ENCODE data around the gene PTPRD. TPM values are rescaled to one million over a fixed set of nuclear protein-coding genes. Genes with fewer than 3 reads are reported as not detected.

The PTPRD gene
- total RNA-seq, 1 donor from 2014 or later, result 1.8 TPM

- no peak for DNase-seq (ENCODE audit: low read depth in 2 of 2)
Observed at GRCh38 chr9:8844549-8844948, 1768.3 kb downstream of the PTPRD start.

DNA sequence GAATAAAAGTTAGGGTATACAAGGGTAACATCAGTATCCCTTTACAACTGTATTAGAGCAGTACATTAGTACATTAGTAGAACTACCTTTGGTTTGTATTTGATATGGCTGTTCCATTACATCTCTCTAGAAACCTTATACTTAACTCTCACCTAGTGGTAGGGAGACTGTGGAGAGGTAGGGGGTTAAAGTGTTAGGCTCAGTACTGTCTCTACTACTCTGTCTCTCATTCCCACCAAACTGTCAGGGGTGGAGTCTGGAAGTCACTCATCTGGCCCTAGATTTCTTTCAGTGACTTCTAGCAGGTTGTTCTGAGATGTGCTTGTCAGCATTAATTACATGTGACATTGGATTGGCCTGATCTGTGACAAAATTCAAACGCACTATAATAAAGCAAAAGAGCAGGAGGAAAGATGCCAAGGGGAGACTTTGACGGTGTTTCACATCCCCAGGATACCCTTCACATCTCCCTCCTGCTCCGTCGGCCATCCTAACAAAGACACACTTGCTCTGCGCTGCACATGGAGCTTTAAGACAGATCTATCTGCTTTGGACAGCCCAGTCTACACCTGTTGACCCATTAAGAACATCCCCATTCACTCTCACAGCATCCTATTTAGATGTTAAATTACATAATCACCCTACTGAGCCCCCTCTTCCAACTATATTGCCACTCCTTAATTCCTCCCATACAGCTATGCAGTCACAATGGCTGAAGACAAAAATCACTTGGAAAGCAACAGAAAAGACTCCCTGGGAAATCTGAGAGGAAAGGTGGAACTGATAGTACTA lies 1770.2 kb downstream of the PTPRD start:
- no peak for DNase-seq (ENCODE audit: low read depth in 2 of 2)

DNA sequence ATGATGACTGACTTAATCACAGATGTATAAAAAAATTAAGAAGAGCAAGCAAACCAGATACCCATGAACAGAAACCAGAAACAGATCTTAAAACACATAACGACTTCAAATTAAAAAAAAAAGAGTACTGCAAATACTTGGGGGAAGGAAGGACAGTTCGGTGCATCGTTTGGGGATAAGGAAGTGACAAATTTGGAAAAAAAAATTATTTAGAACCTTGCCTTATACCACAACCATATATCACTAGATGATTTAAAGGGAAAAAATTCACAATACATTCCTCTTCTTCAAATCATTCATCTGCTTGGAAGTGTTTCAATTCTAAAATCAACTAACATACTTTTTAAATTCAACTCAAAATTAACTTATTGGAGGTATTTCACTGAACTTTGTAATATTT lies 1774.7 kb downstream of the PTPRD start:
- no peak for DNase-seq (ENCODE audit: low read depth in 2 of 2)

GRCh38 chr9:8835291-8835690 lies 1777.5 kb downstream of the PTPRD start:
- no peak for DNase-seq (ENCODE audit: low read depth in 2 of 2)

DNA sequence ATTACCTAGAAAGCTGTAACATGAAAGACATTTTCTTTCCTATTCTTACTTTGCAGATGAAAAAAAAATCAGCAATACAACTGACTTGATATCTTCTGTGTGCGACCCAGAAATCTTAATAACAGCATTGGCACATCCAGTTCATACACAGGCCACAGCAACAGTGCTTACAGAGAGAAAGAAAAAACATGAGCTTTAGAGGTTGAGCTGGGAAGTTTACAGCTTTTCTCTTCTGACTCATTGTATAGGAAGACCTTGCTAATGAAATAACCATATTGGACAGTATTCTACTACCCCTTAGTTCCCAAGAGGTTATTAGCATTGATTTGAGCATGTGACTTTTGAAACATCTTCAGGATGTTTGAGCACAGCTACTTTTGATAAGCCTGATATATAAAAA lies 1779.8 kb downstream of the PTPRD start:
- DNase-seq (ENCODE audit: low read depth in 2 of 2), result no peak

DNA sequence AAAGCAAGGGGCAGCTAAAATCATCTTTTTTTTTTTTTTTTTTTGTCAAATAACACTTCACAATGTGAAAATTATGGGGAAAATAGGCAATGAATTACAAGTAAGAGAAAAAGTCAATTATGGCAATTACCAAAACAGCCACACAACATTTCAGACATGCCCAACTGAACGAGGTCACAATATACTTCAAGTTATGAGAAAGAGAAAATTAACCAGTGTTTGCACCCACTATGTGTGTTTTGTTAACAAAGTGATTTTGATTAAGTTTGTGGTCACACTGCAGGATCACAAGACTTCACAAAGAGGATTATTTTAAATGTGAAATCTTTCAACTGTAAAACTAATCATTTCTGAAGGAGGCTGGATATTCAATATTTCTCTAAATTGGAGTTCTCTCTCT lies 1780.4 kb downstream of the PTPRD start:
- no peak for DNase-seq (ENCODE audit: low read depth in 2 of 2)

- no peak for DNase-seq (ENCODE audit: low read depth in 2 of 2)
Observed at GRCh38 chr9:8831568-8831967, 1781.2 kb downstream of the PTPRD start.

- no peak for DNase-seq (ENCODE audit: low read depth in 2 of 2)
Observed at GRCh38 chr9:8826281-8826680, 1786.5 kb downstream of the PTPRD start.

- no peak for DNase-seq (ENCODE audit: low read depth in 2 of 2)
Observed at GRCh38 chr9:8825585-8826147, 1787.1 kb downstream of the PTPRD start.

- no peak for DNase-seq (ENCODE audit: low read depth in 2 of 2)
Observed at GRCh38 chr9:8823131-8823895, 1789.5 kb downstream of the PTPRD start.

GRCh38 chr9:8822667-8823025 lies 1790.2 kb downstream of the PTPRD start:
- no peak for DNase-seq (ENCODE audit: low read depth in 2 of 2)

GRCh38 chr9:8821910-8822666 lies 1790.7 kb downstream of the PTPRD start:
- no peak for DNase-seq (ENCODE audit: low read depth in 2 of 2)

DNA sequence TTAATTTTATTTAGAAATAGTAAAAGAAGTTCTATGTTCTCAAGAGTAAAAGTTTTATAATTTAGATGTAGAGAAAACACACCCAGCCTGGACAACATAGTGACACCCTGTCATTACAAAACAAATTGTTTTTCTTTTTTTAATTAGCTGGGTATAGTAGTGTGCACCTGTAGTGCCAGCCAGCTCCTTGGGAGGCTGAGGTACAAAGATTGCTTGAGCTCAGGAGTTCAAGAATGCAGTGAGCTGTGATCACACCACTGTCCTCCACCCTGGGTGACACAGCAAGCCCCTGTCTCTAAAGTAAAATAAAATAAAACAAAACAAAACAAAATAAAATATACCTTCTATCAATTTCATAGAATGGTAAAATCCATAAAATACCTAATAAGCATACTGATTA lies 1795.5 kb downstream of the PTPRD start:
- DNase-seq (ENCODE audit: low read depth in 2 of 2), result no peak

- peak in 1 of 2 donors; percentile 10 for DNase-seq (ENCODE audit: low read depth in 2 of 2)
Observed at GRCh38 chr9:8816361-8816760, 1796.4 kb downstream of the PTPRD start.

DNA sequence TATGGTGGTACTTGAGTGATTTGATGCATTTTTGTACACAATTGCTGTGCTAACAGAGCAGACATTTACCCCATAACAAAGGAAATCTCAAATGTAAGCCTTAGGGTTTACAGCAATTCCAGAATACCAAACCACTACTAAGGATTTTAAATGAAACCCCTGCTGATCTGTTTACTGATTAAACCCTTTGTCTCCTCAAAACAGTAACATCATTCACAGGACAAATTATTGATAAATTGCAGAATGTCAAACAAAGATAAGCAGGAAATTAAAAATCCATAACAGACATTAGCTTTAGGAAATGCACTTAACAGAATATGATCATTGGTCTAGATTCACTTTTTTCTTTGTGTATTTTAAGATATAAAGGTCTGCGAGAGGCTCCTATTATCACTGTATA lies 1796.9 kb downstream of the PTPRD start:
- DNase-seq (ENCODE audit: low read depth in 2 of 2), result no peak

GRCh38 chr9:8815219-8815618 lies 1797.6 kb downstream of the PTPRD start:
- no peak for DNase-seq (ENCODE audit: low read depth in 2 of 2)

- no peak for DNase-seq (ENCODE audit: low read depth in 2 of 2)
Observed at GRCh38 chr9:8812888-8813287, 1799.9 kb downstream of the PTPRD start.

- no peak for DNase-seq (ENCODE audit: low read depth in 2 of 2)
Observed at GRCh38 chr9:8809741-8810140, 1803.1 kb downstream of the PTPRD start.

DNA sequence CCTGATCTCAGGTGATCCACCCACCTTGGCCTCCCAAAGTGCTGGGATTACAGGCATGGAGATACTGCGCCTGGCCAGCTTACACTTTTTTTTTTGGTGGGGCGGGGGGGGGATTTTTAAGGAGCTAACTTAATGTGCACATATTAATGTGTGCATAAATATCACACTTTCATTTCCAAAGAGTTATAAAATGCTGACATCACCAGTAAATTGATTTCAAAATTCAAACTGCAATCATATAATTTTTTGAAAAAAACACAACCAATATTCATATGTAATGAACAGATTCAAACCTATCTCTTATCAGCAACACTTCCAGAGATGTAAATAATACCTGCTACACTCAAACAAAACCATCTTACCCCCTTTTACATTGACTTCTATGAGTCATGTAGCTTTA lies 1806.7 kb downstream of the PTPRD start:
- no peak for DNase-seq (ENCODE audit: low read depth in 2 of 2)

- DNase-seq (ENCODE audit: low read depth in 2 of 2), result no peak
Observed at GRCh38 chr9:8804613-8805012, 1808.2 kb downstream of the PTPRD start.

DNA sequence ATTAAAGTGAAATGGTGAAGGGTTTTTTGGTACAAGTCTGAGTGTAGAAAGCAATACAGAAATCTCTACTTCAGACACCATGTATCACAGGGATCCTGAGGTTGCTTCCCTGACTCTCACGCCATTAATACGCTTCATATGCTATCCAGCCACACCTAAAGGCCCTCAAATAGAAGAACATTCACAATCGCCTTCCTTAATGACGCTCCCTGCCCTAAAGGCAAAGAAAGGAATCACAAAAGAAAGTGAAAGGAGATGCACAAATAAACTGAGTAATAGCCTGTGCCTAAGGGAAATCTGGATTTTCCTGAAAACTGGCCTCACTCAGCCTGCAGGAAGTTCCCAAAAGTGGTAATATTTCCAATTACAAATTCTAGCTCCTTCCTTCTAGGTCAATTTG lies 1810.6 kb downstream of the PTPRD start:
- DNase-seq (ENCODE audit: low read depth in 2 of 2), result no peak

DNA sequence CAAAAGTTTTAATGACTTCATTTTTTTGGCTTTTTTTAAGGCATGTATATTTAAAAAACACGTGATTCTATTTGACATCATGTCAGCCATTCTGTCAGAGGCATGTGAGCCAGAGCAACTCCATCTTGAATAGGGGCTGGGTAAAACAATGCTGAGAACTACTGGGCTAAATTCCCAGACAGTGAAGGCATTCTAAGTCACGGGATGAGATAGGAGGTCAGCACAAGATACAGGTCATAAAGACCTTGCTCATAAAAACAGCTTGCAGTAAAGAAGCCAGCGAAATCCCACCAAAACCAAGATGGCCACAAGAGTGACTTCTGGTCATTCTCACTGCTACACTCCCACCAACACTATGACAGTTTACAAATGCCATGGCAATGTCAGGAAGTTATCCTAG lies 1812.6 kb downstream of the PTPRD start:
- DNase-seq (ENCODE audit: low read depth in 2 of 2), result no peak

Data from dermis microvascular lymphatic vessel endothelial cell (primary cell).